KMS-11 (cell line): ENCODE measurements around the gene FGF3.

ENCODE experiments used
- H2AFZ ChIP-seq: fragments of 200-600 bp; sonication (generic); 2 replicates; pipeline ENCODE4 v1.6.1; 2016; ENCODE audit warnings: antibody characterized with exemption, mixed run types, low read depth
- H3K27ac ChIP-seq: fragments of 200-600 bp; sonication (generic); 2 replicates; pipeline ENCODE4 v1.6.1; 2016; ENCODE audit warnings: mild to moderate bottlenecking, mixed run types
- H3K27me3 ChIP-seq: fragments of 200-600 bp; sonication (generic); 2 replicates; pipeline ENCODE4 v1.6.1; 2017; ENCODE audit warnings: mild to moderate bottlenecking, low read depth, mixed run types, moderate library complexity; ENCODE audit not compliant: insufficient read depth
- H3K36me3 ChIP-seq: fragments of 200-600 bp; sonication (generic); 2 replicates; pipeline ENCODE4 v1.6.1; 2017; ENCODE audit warnings: mild to moderate bottlenecking, mixed run types; ENCODE audit not compliant: insufficient read depth
- H3K4me1 ChIP-seq: fragments of 200-600 bp; sonication (generic); 2 replicates; pipeline ENCODE4 v1.6.1; 2016; ENCODE audit warnings: mild to moderate bottlenecking, low read depth, mixed run types; ENCODE audit not compliant: poor library complexity, severe bottlenecking
- H3K4me2 ChIP-seq: fragments of 200-600 bp; sonication (generic); 2 replicates; pipeline ENCODE4 v1.7.0; 2016; ENCODE audit warnings: mild to moderate bottlenecking, mixed run types
- H3K4me3 ChIP-seq: fragments of 200-600 bp; sonication (generic); IDR thresholded peaks from 2 replicates; pipeline ENCODE4 v1.6.1; 2017; ENCODE audit warnings: low read depth, low read length, mixed read lengths; ENCODE audit not compliant: insufficient read depth
- H3K79me2 ChIP-seq: fragments of 200-600 bp; sonication (generic); 2 replicates; pipeline ENCODE4 v1.6.1; 2016; ENCODE audit warnings: low read depth, mixed run types; ENCODE audit not compliant: insufficient read depth
- H3K9ac ChIP-seq: fragments of 200-600 bp; sonication (generic); 2 replicates; pipeline ENCODE4 v1.6.1; 2016; ENCODE audit warnings: mild to moderate bottlenecking, mixed run types
- H4K20me1 ChIP-seq: fragments of 200-600 bp; sonication (generic); 2 replicates; pipeline ENCODE4 v1.6.1; 2016; ENCODE audit warnings: mild to moderate bottlenecking, mixed run types; ENCODE audit not compliant: insufficient read depth
- TF ChIP-seq, protein P1 (sequence below): fragments of 200-600 bp; sonication (generic); conservative IDR thresholded peaks from 2 replicates; pipeline ENCODE4 v1.6.1; 2017; ENCODE audit warnings: low read depth, mild to moderate bottlenecking, antibody characterized with exemption, low read length, moderate library complexity, mixed read lengths

The FGF3 gene

DNA sequence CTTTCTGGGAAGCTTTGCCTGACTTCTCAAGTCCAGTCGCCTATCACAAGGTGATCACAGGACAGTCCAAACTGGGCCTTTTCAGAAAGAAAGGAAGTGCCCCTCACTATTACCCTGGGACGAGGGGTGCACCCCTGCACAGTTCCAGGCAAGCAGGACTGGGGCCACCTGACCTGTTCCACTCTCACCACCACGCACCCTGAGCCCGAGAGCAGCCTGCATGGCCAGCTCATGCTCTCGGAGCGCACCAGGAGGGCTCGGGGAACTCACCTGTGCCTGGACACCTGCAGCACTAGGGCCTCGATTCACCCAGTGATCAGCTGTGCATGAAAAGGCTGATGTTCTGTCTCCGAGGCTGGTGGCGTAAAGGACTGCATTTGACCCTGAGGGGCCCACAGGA is 31.3 kb downstream of the FGF3 start:
- H4K20me1 ChIP-seq: no peaks in the 10 kb centered on the region
- H3K79me2 ChIP-seq: no peaks in the 10 kb centered on the region
- no peak overlapping the region for H3K9ac ChIP-seq
- H2AFZ ChIP-seq: no peak overlapping the region
- H3K36me3 ChIP-seq: no peaks in the 10 kb centered on the region
- no peak overlapping the region for H3K4me2 ChIP-seq
- no peak overlapping the region for H3K27ac ChIP-seq
- H3K27me3 ChIP-seq: peaks cover 4% of the 10 kb centered on the region; the same call in 1 of the 2 replicates
- no peak overlapping the region for H3K4me3 ChIP-seq
- no peaks in the 10 kb centered on the region for H3K4me1 ChIP-seq
- TF ChIP-seq, protein P1, sequence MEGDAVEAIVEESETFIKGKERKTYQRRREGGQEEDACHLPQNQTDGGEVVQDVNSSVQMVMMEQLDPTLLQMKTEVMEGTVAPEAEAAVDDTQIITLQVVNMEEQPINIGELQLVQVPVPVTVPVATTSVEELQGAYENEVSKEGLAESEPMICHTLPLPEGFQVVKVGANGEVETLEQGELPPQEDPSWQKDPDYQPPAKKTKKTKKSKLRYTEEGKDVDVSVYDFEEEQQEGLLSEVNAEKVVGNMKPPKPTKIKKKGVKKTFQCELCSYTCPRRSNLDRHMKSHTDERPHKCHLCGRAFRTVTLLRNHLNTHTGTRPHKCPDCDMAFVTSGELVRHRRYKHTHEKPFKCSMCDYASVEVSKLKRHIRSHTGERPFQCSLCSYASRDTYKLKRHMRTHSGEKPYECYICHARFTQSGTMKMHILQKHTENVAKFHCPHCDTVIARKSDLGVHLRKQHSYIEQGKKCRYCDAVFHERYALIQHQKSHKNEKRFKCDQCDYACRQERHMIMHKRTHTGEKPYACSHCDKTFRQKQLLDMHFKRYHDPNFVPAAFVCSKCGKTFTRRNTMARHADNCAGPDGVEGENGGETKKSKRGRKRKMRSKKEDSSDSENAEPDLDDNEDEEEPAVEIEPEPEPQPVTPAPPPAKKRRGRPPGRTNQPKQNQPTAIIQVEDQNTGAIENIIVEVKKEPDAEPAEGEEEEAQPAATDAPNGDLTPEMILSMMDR: no peak

DNA sequence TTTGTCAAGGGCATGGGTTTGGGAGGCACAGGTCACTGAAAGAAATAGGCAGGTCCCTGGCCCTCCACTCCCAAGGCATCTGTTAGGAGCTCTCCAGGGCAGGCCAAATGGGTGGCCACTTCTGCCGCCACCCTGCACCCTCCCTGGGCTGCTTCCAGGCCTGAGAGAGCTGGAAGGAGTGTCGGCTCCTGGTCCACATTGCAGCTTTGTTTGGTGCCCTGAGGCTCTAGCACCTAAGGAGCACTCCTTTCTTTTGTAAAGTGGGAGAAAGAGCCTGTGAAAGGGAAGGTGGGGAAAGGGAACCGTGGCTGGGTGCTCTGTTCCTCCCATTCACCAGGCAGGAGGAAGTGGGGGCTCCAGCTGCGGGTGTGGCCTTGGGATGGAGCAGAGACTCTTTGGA is 31.8 kb downstream of the FGF3 start:
- TF ChIP-seq, protein P1: no peak
- H3K4me2 ChIP-seq: no peak overlapping the region
- H3K4me1 ChIP-seq: no peaks in the 10 kb centered on the region
- H3K4me3 ChIP-seq: no peak overlapping the region
- H3K27me3 ChIP-seq: peaks cover 4% of the 10 kb centered on the region; the same call in 1 of the 2 replicates
- no peak overlapping the region for H2AFZ ChIP-seq
- H4K20me1 ChIP-seq: no peaks in the 10 kb centered on the region
- H3K79me2 ChIP-seq: no peaks in the 10 kb centered on the region
- H3K9ac ChIP-seq: no peak overlapping the region
- H3K27ac ChIP-seq: no peak overlapping the region
- no peaks in the 10 kb centered on the region for H3K36me3 ChIP-seq

DNA sequence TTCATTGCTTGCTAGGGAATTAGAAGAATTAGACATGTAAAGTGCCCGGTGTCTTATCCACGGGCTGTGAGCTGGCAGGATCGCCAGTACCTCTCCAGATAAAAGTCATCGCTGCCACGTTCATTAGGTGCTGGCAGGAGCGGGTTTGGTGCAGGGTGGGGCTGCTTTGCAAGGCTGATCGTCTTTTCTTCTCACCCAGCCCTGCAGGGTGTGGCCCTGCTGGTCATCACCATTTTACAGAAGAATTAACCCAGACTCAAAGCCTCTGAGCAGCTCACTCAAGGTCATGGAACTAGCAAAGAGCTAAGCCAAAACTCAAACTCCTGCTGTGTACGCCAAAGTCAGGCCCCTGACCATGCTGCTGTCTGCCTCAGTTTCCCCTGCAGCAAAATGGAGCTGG is 38.0 kb downstream of the FGF3 start:
- H3K36me3 ChIP-seq: no peaks in the 10 kb centered on the region
- H4K20me1 ChIP-seq: no peaks in the 10 kb centered on the region
- peaks cover 6% of the 10 kb centered on the region; the same call in 1 of the 2 replicates for H3K27me3 ChIP-seq
- no peak overlapping the region for H3K4me2 ChIP-seq
- TF ChIP-seq, protein P1: no peak
- no peaks in the 10 kb centered on the region for H3K79me2 ChIP-seq
- no peak overlapping the region for H2AFZ ChIP-seq
- H3K4me3 ChIP-seq: no peak overlapping the region
- no peaks in the 10 kb centered on the region for H3K4me1 ChIP-seq
- no peak overlapping the region for H3K27ac ChIP-seq
- no peak overlapping the region for H3K9ac ChIP-seq

DNA sequence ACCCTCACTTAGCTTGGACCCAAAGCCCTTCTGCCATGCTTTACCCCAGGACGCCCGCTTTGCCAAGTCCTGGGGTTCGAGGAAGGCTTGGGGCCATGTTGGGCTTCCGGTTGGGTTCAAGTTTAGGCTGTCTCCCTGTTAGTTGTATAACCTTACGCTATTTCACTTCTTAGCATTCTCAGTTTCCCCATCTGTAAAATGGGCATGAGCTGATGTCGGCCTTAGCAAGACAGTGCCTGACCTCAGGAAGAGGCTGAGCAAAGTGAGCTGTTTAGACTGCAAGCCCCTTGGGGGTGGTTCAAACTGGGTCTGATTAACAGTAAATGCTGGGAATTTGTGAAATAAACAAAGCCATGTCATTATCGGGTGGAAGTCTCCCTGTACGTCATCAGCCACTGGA is 40.8 kb downstream of the FGF3 start:
- no peak overlapping the region for H3K4me3 ChIP-seq
- no peak overlapping the region for H3K4me2 ChIP-seq
- H3K27me3 ChIP-seq: peaks cover 6% of the 10 kb centered on the region; the same call in 1 of the 2 replicates
- H3K4me1 ChIP-seq: no peaks in the 10 kb centered on the region
- TF ChIP-seq, protein P1: no peak
- no peaks in the 10 kb centered on the region for H4K20me1 ChIP-seq
- no peak overlapping the region for H3K27ac ChIP-seq
- H2AFZ ChIP-seq: no peak overlapping the region
- no peaks in the 10 kb centered on the region for H3K79me2 ChIP-seq
- no peak overlapping the region for H3K9ac ChIP-seq
- no peaks in the 10 kb centered on the region for H3K36me3 ChIP-seq
